Spinal cord (tissue), 10 donors: ENCODE measurements around the gene HRC. TPM values are rescaled to one million over a fixed set of nuclear protein-coding genes. Genes with fewer than 3 reads are reported as not detected.
A peak's percentile ranks its signal among the peaks of the same experiment; 100 is the strongest.
"Not testable (repeated sequence)": the region's sequence is repeated elsewhere in the genome, so short reads cannot be mapped to it uniquely, and the experiment has no call there.

Experiments used
- DNase-seq, 6 donors: peaks; one replicate each; pipeline versions ENCODE4 v3.0.0 to v3.0.0-alpha.2; 2013 to 2015; ENCODE audit warnings: low spot score in 6 of 6, low read depth in 4 of 6
- H3K27ac ChIP-seq: one replicate; pipeline ENCODE4 v1.5.1; 2013; ENCODE audit warnings: low read depth, low read length, control low read depth
- H3K27me3 ChIP-seq: one replicate; pipeline ENCODE4 v1.6.1; 2013; ENCODE audit warnings: low read length; ENCODE audit not compliant: control insufficient read depth, insufficient read depth
- H3K36me3 ChIP-seq: one replicate; pipeline ENCODE4 v1.6.1; 2013; ENCODE audit warnings: low read length; ENCODE audit not compliant: control insufficient read depth, insufficient read depth
- H3K4me1 ChIP-seq: one replicate; pipeline ENCODE4 v1.6.1; 2013; ENCODE audit warnings: low read length; ENCODE audit not compliant: control insufficient read depth, insufficient read depth
- H3K4me3 ChIP-seq: one replicate; pipeline ENCODE4 v1.5.1; 2013; ENCODE audit warnings: low read depth, low read length, control low read depth
- H3K9me3 ChIP-seq: one replicate; pipeline ENCODE4 v1.6.1; 2013; ENCODE audit warnings: low read length; ENCODE audit not compliant: control insufficient read depth, insufficient read depth
- WGBS: methylation state at CpG from one replicate; pipeline ENCODE4 v1.1.5; 2013; ENCODE audit warnings: missing lambda C conversion rate; ENCODE audit not compliant: insufficient coverage; 5-methylcytosine and 5-hydroxymethylcytosine counted together
- polyA plus RNA-seq, 2 donors: library from polyadenylated mRNA; unstranded; fragments of 120-200 nt; gene quantifications; one replicate each; pipeline ENCODE4 v1.2.1, GENCODE V29; 2013; ENCODE audit not compliant: insufficient read length in 2 of 2
- total RNA-seq, 2 donors: library from RNA; depleted of rRNA in 1 of 2; stranded (reverse); fragments of 120-200 nt in 1 of 2; fragments of >200 nt in 1 of 2; gene quantifications; one replicate each; pipeline versions ENCODE4 v1.2.3 to v1.2.4, GENCODE V29; 2013 to 2014
- donor health status: healthy.

HRC gene
- total and polyA plus RNA-seq, 4 donors, result 1.5 to 10.5 (median 2.8) TPM

DNA sequence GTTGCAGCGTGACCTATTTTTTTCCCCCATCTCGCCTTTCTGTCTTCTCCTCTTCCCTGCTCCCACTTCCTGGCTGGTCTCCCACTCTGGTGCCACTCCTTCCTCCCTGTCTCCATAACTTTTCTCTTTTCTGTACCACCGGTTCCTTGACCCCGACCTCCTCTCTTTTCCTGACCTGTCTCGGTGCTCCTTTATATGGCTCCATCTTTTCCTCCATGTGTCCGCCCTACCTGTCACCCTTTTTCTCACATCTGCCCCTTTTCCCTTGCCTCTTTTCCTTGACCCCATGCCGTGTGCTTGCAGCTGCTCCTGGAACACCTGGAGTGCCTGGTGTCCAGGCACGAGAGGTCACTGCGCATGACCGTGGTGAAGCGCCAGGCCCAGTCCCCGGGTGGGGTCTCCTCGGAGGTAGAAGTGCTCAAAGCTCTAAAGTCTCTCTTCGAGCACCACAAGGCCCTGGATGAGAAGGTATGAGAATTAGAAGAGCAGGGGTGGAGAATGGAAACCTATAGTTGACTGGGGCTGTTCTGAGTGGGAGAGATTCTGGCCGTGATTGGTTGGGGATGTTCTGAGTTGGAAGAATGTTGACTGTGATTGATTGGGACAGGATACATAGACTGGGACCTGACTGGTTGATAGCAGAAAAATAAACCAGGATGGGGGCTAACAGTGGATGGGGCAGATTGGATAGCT lies 26.5 kb downstream of the HRC start:
- Histone ChIP-seq H3K27me3 (no peaks in the 10 kb centered on the region), H3K36me3 (peaks cover 44% of the 10 kb centered on the region), H3K27ac (no peak overlapping the region), H3K4me3 (peak overlapping the region; percentile 22), H3K9me3 (no peaks in the 10 kb centered on the region), H3K4me1 (peaks cover 23% of the 10 kb centered on the region)
- DNase-seq, result no peak
- WGBS, result 58% methylated on average over 15 of the region's 15 CpGs

DNA sequence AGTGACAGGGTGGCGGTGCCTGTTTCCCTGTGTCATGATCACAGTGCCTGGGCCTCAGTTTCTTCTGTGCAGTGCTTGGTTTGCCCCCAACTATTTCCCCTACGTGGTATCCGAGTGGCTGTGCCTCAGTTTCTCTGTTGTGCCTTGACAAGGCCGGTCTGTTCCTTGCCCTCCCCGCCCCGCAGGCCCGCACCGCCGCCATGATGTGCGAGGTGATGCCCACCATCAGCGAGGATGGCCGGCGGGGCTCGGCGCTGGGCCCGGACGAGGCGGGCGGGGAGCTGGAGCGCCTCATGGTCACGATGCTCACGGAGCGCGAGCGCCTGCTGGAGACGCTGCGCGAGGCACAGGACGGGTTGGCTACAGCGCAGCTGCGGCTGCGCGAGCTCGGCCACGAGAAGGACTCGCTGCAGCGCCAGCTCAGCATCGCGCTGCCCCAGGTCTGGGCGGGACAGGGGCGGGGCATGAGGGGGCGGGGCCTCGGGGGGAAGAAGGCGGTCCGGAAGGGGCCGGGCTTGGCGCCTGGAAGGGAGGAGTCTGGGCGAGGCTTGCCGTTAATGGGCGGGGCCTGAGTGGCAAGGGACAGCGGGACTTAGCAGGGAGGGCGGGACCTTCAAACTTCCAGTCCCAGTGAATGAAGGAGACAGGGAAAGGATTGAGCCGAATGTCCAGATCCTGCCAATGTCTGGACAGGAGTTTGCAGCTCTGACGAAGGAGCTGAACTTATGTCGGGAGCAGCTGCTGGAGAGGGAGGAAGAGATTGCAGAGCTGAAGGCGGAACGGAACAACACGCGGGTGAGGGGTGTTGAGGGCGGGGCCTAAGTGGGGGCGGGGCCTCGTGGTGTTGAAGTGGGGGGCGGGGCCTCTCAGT lies 27.3 kb downstream of the HRC start:
- peaks cover 36% of the 10 kb centered on the region for H3K36me3 ChIP-seq
- H3K27me3 ChIP-seq, result no peaks in the 10 kb centered on the region
- WGBS, result 3% methylated on average over 53 of the region's 63 CpGs

DNA sequence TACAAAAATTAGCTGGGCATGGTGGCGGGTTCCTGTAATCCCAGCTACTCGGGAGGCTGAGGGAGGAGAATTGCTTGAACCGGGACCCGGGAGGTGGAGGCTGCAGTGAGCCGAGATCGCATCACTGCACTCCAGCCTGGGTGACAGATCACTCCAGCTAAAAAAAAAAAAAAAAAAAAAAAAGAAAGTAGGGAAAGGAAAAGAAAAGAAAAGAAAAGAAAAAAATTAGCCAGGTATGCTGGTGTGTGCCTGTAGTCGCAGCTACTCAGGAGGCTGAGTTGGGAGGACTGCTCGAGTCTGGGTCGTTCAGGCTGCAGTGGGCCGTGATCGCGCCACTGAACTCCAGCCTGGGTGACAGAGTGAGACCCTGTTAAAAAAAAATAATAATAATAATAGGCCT lies 28.0 kb downstream of the HRC start:
- H3K4me1 ChIP-seq, result peaks cover 18% of the 10 kb centered on the region
- peak overlapping the region; percentile 12 for H3K4me3 ChIP-seq
- 100% methylated on average over 1 of the region's 12 CpGs for WGBS
- H3K27ac ChIP-seq, result peak overlapping the region; percentile 73
- DNase-seq, H3K27me3 ChIP-seq, H3K9me3 ChIP-seq: not testable (repeated sequence)
- peaks cover 33% of the 10 kb centered on the region for H3K36me3 ChIP-seq

More for the DNA sequence above, 27.3 kb downstream of the HRC start:
- peak in 5 of 6 donors; percentile 86 to 98 (median 91) for DNase-seq
- Histone ChIP-seq H3K9me3 (no peaks in the 10 kb centered on the region), H3K4me1 (peaks cover 18% of the 10 kb centered on the region), H3K4me3 (peak overlapping the region; percentile 22), H3K27ac (peak overlapping the region; percentile 73)

DNA sequence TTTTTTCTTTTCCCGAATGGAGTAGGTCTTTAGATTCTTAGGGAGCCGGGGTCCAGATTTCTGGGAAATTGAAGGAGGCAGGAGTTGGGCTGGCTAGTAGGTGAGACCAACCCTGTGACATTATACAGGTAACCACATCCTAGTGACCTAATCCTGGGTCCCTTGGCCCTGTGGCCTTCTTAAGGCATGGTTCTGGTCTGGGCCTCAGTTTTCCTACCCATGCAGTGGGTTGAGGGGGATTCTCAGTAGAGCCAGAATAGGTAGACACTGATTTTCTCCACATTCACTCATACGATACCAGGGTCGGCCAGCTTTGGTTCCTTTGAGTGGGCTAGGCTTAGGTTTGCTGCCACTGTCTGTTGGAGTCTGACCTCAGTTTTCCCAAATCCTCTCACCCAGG lies 28.6 kb downstream of the HRC start:
- no CpG with 5 or more reads among the region's 4 CpGs for WGBS
- Histone ChIP-seq H3K4me3 (no peak overlapping the region), H3K27ac (no peak overlapping the region), H3K9me3 (no peaks in the 10 kb centered on the region), H3K36me3 (peaks cover 29% of the 10 kb centered on the region), H3K27me3 (no peaks in the 10 kb centered on the region), H3K4me1 (peaks cover 18% of the 10 kb centered on the region)
- no peak for DNase-seq

DNA sequence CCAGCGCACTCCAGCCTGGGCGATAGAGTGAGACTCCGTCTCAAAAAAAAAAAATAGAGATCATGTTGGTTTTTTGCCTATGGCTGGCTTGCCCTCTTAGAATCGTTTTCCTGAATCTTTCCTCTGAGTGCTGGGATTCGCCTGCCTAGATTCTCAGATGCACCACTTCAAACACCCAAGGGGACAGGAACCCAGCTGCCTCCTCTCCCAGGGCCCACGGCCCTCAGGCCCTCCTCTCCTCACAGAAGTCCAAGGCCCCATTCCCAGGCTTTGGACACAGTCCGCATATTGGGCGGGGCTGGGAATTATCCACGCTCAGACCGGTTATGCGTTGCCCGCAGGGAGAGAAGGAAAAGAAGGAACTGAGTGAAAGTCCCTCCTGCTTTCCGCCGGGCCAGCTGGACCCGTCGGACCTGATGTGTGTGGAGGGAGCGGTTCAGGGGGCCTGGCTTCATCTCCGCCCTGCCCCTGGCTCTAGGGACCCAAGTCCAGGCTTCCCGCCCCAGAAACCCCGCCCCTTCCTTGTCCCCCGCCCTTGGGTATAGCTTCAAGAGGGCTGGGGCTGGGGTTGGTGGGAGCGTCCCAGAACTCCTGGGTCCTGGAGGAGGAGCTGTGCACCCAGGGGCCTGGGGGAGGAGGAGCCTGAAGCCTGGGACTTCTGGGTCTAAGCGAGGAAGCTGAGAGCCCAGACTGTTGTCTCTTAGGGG lies 30.0 kb downstream of the HRC start:
- no peaks in the 10 kb centered on the region for H3K9me3 ChIP-seq
- H3K4me3 ChIP-seq, result no peak overlapping the region
- DNase-seq, result no peak
- H3K4me1 ChIP-seq, result peaks cover 28% of the 10 kb centered on the region
- H3K27ac ChIP-seq, result no peak overlapping the region
- H3K36me3 ChIP-seq, result peaks cover 18% of the 10 kb centered on the region
- peaks cover 2% of the 10 kb centered on the region for H3K27me3 ChIP-seq
- WGBS, result 31% methylated on average over 14 of the region's 23 CpGs

DNA sequence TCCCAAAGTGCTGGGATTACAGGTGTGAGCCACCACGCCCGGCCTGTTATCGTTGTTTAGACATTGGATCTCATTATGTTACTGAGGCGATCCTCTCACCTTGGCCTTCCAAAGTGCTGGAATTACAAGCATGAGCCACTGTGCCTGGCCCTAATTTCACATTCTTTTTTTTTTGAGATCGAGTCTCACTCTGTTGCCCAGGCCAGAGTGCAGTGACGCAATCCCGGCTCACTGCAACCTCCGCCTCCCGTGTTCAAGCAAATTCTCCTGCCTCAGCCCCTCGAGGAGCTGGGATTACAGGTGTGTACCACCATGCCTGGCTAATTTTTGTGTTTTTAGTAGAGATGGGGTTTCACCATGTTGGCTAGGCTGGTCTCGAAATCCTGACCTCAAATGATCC lies 31.9 kb downstream of the HRC start:
- 91% methylated on average over 11 of the region's 11 CpGs for WGBS
- not testable (repeated sequence) for H3K27me3 ChIP-seq

DNA sequence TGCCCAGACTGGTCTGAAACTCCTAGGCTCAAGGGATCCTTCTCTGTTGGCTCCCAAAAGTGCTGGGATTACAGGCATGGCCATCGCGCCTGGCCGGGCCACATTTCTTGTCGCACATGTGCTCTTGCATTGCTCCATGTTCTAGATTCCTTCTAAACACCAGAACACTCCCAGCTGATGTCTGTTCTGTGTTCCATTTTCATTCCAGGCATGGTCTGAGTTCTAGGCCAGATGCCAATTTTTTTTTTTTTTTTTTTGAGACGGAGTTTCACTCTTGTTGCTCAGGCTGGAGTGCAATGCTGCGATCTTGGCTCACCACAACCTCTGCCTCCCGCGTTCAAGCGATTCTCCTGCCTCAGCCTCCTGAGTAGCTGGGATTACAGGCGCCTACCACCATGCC lies 33.4 kb downstream of the HRC start:
- not testable (repeated sequence) for H3K9me3 ChIP-seq, DNase-seq, H3K36me3 ChIP-seq, H3K4me3 ChIP-seq, H3K27me3 ChIP-seq, H3K27ac ChIP-seq
- 95% methylated on average over 4 of the region's 10 CpGs for WGBS
- peaks cover 36% of the 10 kb centered on the region for H3K4me1 ChIP-seq

More for the DNA sequence above, 31.9 kb downstream of the HRC start:
- H3K9me3 ChIP-seq, H3K4me3 ChIP-seq, H3K36me3 ChIP-seq, H3K27ac ChIP-seq, DNase-seq: not testable (repeated sequence)
- peaks cover 33% of the 10 kb centered on the region for H3K4me1 ChIP-seq

DNA sequence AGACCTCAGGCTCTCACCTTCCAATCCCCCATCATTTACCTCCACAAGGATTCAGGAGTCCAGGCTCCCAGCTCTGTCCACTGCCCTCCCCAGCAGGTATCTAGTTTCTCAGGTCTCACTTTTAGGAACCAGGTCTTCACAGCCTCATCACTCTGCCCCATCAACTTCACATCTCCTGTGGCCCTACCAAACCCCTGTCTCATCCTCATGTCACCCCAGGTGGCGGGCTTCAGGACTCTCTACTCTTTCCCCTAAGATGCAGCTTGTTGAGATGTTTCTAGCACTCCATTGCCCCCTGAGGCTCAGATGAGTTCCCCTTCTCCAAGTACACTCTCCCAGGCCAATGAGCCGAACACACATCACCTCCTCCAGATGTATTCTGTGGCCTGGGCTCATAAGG lies 34.3 kb downstream of the HRC start:
- Histone ChIP-seq H3K9me3 (no peaks in the 10 kb centered on the region), H3K36me3 (peaks cover 16% of the 10 kb centered on the region), H3K27me3 (peaks cover 5% of the 10 kb centered on the region), H3K4me3 (no peak overlapping the region), H3K27ac (no peak overlapping the region), H3K4me1 (peaks cover 36% of the 10 kb centered on the region)
- 100% methylated on average over 1 of the region's 2 CpGs for WGBS
- no peak for DNase-seq

DNA sequence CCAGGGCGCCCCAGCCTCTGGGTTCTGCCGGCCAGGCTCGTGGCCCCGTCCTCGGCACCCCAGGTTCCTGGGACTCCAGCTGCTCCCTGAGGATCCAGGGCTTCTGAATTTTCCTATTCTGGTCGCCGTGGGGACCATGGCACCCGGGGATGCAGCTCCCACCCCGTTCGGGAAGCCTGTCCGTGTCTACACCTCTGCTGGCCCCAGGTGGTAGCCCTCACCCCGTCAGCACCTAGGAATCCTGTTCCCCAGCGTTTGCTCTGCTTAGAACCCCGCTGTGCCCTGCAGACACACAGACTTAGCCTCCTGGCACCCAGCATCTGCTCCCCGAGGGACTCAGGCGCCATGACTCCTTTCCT lies 34.9 kb downstream of the HRC start:
- DNase-seq, result no peak
- H3K27ac ChIP-seq, result no peak overlapping the region
- WGBS, result 8% methylated on average over 16 of the region's 16 CpGs
- H3K4me3 ChIP-seq, result no peak overlapping the region
- H3K36me3 ChIP-seq, result peaks cover 18% of the 10 kb centered on the region
- peaks cover 40% of the 10 kb centered on the region for H3K4me1 ChIP-seq
- no peaks in the 10 kb centered on the region for H3K9me3 ChIP-seq
- H3K27me3 ChIP-seq, result peaks cover 5% of the 10 kb centered on the region
